Measurements from ENCODE around the gene SYNM. TPM values are rescaled to one million over a fixed set of nuclear protein-coding genes. Genes with fewer than 3 reads are reported as not detected.
A peak's percentile ranks its signal among the peaks of the same experiment; 100 is the strongest.

Gene SYNM, protein sequence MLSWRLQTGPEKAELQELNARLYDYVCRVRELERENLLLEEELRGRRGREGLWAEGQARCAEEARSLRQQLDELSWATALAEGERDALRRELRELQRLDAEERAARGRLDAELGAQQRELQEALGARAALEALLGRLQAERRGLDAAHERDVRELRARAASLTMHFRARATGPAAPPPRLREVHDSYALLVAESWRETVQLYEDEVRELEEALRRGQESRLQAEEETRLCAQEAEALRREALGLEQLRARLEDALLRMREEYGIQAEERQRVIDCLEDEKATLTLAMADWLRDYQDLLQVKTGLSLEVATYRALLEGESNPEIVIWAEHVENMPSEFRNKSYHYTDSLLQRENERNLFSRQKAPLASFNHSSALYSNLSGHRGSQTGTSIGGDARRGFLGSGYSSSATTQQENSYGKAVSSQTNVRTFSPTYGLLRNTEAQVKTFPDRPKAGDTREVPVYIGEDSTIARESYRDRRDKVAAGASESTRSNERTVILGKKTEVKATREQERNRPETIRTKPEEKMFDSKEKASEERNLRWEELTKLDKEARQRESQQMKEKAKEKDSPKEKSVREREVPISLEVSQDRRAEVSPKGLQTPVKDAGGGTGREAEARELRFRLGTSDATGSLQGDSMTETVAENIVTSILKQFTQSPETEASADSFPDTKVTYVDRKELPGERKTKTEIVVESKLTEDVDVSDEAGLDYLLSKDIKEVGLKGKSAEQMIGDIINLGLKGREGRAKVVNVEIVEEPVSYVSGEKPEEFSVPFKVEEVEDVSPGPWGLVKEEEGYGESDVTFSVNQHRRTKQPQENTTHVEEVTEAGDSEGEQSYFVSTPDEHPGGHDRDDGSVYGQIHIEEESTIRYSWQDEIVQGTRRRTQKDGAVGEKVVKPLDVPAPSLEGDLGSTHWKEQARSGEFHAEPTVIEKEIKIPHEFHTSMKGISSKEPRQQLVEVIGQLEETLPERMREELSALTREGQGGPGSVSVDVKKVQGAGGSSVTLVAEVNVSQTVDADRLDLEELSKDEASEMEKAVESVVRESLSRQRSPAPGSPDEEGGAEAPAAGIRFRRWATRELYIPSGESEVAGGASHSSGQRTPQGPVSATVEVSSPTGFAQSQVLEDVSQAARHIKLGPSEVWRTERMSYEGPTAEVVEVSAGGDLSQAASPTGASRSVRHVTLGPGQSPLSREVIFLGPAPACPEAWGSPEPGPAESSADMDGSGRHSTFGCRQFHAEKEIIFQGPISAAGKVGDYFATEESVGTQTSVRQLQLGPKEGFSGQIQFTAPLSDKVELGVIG (N-terminal part only)
- total RNA-seq (23.2 TPM), polyA plus RNA-seq (ENCODE audit: insufficient read depth, low read depth, low replicate concordance) (4.5 TPM)
- long read RNA-seq, donor 1: 0 reads
- long read RNA-seq, donor 2: 0 reads
- long read RNA-seq, donor 3, full-length matches to known transcripts: 1 of 1 reads
- long read RNA-seq, donor 3, partial matches to known transcripts: 0 of 1 reads
- long read RNA-seq, donor 3, other reads (novel, unspliced or antisense): 0 of 1 reads
- long read RNA-seq, donor 4: 0 reads
- long read RNA-seq, donor 5: 0 reads
- long read RNA-seq, donor 6: 0 reads
- long read RNA-seq, donor 7, full-length matches to known transcripts: 4 of 13 reads
- long read RNA-seq, donor 7, partial matches to known transcripts: 9 of 13 reads
- long read RNA-seq, donor 7, other reads (novel, unspliced or antisense): 0 of 13 reads
- long read RNA-seq, donor 8: 0 reads
- long read RNA-seq, donor 9: 0 reads
- long read RNA-seq, donor 10, full-length matches to known transcripts: 1 of 1 reads
- long read RNA-seq, donor 10, partial matches to known transcripts: 0 of 1 reads
- long read RNA-seq, donor 10, other reads (novel, unspliced or antisense): 0 of 1 reads

DNA sequence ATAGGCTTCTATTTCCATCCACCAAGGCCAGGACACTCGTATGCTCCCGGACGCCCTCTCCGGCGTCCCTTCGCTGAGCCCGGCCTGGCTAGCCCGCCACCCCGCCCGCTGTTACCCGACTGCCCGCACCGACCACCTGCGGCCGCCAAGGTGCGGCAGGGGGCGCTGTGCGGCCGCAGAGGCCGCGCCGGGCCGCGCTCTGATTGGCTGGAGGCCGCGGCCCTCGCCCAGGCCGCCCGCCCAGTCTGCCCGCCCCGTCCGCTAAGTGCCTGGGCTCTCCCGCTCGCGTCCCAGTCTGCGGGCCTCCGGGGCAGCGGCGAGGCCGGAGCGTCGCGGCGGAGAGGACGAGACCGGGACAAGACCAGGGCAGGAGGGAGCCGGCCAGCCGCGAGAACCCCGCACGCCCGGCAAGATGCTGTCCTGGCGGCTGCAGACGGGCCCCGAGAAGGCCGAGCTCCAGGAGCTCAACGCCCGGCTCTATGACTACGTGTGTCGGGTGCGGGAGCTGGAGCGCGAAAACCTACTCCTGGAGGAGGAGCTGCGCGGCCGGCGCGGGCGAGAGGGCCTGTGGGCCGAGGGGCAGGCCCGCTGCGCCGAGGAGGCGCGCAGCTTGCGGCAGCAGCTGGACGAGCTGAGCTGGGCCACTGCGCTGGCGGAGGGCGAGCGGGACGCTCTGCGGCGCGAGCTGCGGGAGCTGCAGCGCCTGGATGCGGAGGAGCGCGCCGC lies at the start of gene SYNM:
Gene SYNM (plus strand): TSS at position 293 of the 726 bp plus-strand sequence. CDS start 120 bp downstream, at position 413.
- DNase-seq (peak; percentile 78 to 89 (median 87)), FAIRE-seq (no peak)
- H3K9ac ChIP-seq (ENCODE audit: low read length in 3 of 3): no peak within 1 kb of the TSS
- H3K27me3 ChIP-seq (ENCODE audit: control insufficient read depth, insufficient read depth, low read length): peaks cover 8% of the 10 kb centered on the region
- H3K36me3 ChIP-seq (ENCODE audit: control insufficient read depth in 2 of 3, insufficient read depth in 3 of 3, low read length in 3 of 3): no peaks in the 10 kb centered on the region
- H3K4me1 ChIP-seq (ENCODE audit: control insufficient read depth in 2 of 3, insufficient read depth in 2 of 3, low read depth in 1 of 3, low read length in 3 of 3): peaks cover 0 to 4% (median 0%) of the 10 kb centered on the region in 3 donors
- intact Hi-C loops (cut with DNase I): loop anchor here (5.0 kb wide), 1 partner anchor 107 kb away; no protein-coding TSS in a partner anchor
- no peaks in the 10 kb centered on the region for H3K9me3 ChIP-seq (ENCODE audit: control insufficient read depth in 2 of 3, insufficient read depth in 1 of 3, low read length in 3 of 3)
- peak within 1 kb of the TSS in 2 of 3 donors; percentile 23 to 55 for H3K4me3 ChIP-seq (ENCODE audit: low read length in 3 of 3)
- TF ChIP-seq, protein P1, sequence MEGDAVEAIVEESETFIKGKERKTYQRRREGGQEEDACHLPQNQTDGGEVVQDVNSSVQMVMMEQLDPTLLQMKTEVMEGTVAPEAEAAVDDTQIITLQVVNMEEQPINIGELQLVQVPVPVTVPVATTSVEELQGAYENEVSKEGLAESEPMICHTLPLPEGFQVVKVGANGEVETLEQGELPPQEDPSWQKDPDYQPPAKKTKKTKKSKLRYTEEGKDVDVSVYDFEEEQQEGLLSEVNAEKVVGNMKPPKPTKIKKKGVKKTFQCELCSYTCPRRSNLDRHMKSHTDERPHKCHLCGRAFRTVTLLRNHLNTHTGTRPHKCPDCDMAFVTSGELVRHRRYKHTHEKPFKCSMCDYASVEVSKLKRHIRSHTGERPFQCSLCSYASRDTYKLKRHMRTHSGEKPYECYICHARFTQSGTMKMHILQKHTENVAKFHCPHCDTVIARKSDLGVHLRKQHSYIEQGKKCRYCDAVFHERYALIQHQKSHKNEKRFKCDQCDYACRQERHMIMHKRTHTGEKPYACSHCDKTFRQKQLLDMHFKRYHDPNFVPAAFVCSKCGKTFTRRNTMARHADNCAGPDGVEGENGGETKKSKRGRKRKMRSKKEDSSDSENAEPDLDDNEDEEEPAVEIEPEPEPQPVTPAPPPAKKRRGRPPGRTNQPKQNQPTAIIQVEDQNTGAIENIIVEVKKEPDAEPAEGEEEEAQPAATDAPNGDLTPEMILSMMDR (IDR thresholded peaks at IDR 0.05; ENCODE audit: borderline replicate concordance, extremely low read depth, insufficient read depth): peak; percentile 85
- no peak within 1 kb of the TSS for H3K27ac ChIP-seq (ENCODE audit: low read depth in 2 of 2, low read length in 2 of 2)

DNA sequence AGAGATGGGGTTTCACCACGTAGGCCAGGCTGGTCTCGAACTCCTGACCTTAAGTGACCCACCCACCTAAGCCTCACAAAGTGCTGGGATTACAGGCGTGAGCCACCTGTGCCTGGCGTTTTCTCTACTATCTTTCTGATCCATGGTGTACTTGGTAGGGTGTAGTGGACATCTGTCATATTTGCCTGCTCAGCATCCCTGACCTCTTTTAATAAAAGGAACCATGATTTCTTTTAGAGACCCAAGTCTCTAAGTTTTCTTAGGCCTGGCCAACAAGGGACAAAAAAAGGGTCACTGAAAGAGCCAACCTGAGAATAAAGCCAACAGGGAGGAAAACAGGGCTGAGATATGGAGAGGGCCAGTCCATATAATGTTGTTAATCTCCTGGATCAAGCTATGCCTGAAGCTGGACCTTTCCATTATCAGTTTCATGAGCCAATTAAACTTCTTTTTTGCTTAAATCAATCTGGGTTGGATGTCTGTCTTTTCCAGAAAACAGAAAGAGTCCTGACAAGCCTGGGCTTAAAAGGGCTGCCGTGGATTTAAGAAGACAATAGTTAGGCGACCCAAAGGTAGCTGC lies 49.2 kb upstream of the SYNM start:
- H3K4me3 ChIP-seq (ENCODE audit: low read length in 3 of 3): no peak overlapping the region
- TF ChIP-seq, protein P1 (IDR thresholded peaks at IDR 0.05; ENCODE audit: borderline replicate concordance, extremely low read depth, insufficient read depth): no peak
- FAIRE-seq: no peak
- no peaks in the 10 kb centered on the region for H3K9me3 ChIP-seq (ENCODE audit: control insufficient read depth in 2 of 3, insufficient read depth in 1 of 3, low read length in 3 of 3)
- no peak overlapping the region for H3K9ac ChIP-seq (ENCODE audit: low read length in 3 of 3)
- H3K27ac ChIP-seq (ENCODE audit: low read depth in 2 of 2, low read length in 2 of 2): no peak overlapping the region
- intact Hi-C loops (cut with DNase I): no loop called here
- H3K4me1 ChIP-seq (ENCODE audit: control insufficient read depth in 2 of 3, insufficient read depth in 2 of 3, low read depth in 1 of 3, low read length in 3 of 3): no peaks in the 10 kb centered on the region
- no peaks in the 10 kb centered on the region for H3K27me3 ChIP-seq (ENCODE audit: control insufficient read depth, insufficient read depth, low read length)
- H3K36me3 ChIP-seq (ENCODE audit: control insufficient read depth in 2 of 3, insufficient read depth in 3 of 3, low read length in 3 of 3): no peaks in the 10 kb centered on the region
- DNase-seq: no peak

Data from kidney (tissue), 22 donors.